ENCODE data around the gene HMCN2.

DNA sequence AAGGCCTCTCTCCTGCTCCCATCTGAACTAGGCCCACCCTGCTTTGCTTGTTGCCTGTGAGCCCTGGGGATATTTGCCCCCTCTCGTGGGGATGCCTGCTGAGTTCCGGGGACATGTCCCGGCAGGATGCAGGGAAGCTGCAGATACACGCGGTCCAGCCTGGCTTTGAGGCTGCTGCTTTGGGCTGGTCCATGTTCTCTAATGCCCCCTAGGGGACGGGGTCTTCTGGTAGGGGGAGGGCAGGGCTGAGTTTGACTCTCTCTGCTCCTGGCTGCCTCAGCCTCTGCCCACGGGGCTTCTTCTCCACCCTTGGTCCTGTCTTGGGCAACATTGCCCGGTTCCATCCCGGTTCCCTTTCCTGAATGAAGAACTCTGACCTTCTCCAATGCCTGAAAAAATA is 94.3 kb downstream of the HMCN2 start:
- TF ChIP-seq, protein P1, sequence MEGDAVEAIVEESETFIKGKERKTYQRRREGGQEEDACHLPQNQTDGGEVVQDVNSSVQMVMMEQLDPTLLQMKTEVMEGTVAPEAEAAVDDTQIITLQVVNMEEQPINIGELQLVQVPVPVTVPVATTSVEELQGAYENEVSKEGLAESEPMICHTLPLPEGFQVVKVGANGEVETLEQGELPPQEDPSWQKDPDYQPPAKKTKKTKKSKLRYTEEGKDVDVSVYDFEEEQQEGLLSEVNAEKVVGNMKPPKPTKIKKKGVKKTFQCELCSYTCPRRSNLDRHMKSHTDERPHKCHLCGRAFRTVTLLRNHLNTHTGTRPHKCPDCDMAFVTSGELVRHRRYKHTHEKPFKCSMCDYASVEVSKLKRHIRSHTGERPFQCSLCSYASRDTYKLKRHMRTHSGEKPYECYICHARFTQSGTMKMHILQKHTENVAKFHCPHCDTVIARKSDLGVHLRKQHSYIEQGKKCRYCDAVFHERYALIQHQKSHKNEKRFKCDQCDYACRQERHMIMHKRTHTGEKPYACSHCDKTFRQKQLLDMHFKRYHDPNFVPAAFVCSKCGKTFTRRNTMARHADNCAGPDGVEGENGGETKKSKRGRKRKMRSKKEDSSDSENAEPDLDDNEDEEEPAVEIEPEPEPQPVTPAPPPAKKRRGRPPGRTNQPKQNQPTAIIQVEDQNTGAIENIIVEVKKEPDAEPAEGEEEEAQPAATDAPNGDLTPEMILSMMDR (IDR thresholded peaks at IDR 0.05): no peak
- TF ChIP-seq POLR2A (IDR thresholded peaks at IDR 0.05) (no peak), POLR2AphosphoS5 (IDR thresholded peaks at IDR 0.05) (no peak)
